H9 (cell line): Measurements from ENCODE around the gene IGFBP5. TPM values are rescaled to one million over a fixed set of nuclear protein-coding genes. Genes with fewer than 3 reads are reported as not detected.

Experiments
- DNase-seq: peaks from one replicate; pipeline ENCODE4 v3.0.0-alpha.2; 2017
- H2AFZ ChIP-seq: one replicate; pipeline ENCODE4 v1.6.1; 2013; ENCODE audit warnings: mild to moderate bottlenecking, low read length, control low read depth, moderate library complexity
- H2AK5ac ChIP-seq: 2 replicates; pipeline ENCODE4 v1.6.1; 2013; ENCODE audit warnings: low read length, control low read depth, mixed read lengths; ENCODE audit not compliant: insufficient read length
- H2BK120ac ChIP-seq: one replicate; pipeline ENCODE4 v1.6.1; 2013; ENCODE audit warnings: low read depth, mild to moderate bottlenecking, low read length, control low read depth, inconsistent platforms; ENCODE audit not compliant: poor library complexity, severe bottlenecking
- H2BK12ac ChIP-seq: 2 replicates; pipeline ENCODE4 v1.6.1; 2013; ENCODE audit warnings: low read length, control low read depth, mixed read lengths, low read depth; ENCODE audit not compliant: insufficient read length
- H2BK15ac ChIP-seq: 2 replicates; pipeline ENCODE4 v1.6.1; 2013; ENCODE audit warnings: low read depth, low read length, control low read depth
- H2BK20ac ChIP-seq: one replicate; pipeline ENCODE4 v1.6.1; 2013; ENCODE audit warnings: low read depth, mild to moderate bottlenecking, low read length, control low read depth, inconsistent platforms; ENCODE audit not compliant: poor library complexity, severe bottlenecking
- H2BK5ac ChIP-seq: 2 replicates; pipeline ENCODE4 v1.6.1; 2013; ENCODE audit warnings: low read length, control low read depth, mixed read lengths; ENCODE audit not compliant: insufficient read length
- H3K14ac ChIP-seq: 2 replicates; pipeline ENCODE4 v1.6.1; 2013; ENCODE audit warnings: low read length, control low read depth; ENCODE audit not compliant: insufficient read depth
- H3K18ac ChIP-seq: 2 replicates; pipeline ENCODE4 v1.6.1; 2013; ENCODE audit warnings: low read depth, mild to moderate bottlenecking, mixed read lengths, low read length, control low read depth; ENCODE audit not compliant: insufficient read length
- H3K23ac ChIP-seq: 2 replicates; pipeline ENCODE4 v1.6.1; 2013; ENCODE audit warnings: low read length, control low read depth, mixed read lengths, low read depth; ENCODE audit not compliant: insufficient read length
- H3K23me2 ChIP-seq: 2 replicates; pipeline ENCODE4 v1.6.1; 2013; ENCODE audit warnings: low read depth, mild to moderate bottlenecking, mixed read lengths, low read length, control low read depth; ENCODE audit not compliant: insufficient read length, poor library complexity, severe bottlenecking
- H3K27ac ChIP-seq: 2 replicates; pipeline ENCODE4 v1.5.1; 2013; ENCODE audit warnings: low read length, control low read depth, mixed read lengths, low read depth; ENCODE audit not compliant: insufficient read length
- H3K27me3 ChIP-seq: 2 replicates; pipeline ENCODE4 v1.6.1; 2013; ENCODE audit warnings: low read length, control low read depth, inconsistent platforms; ENCODE audit not compliant: insufficient read depth
- H3K4ac ChIP-seq: 2 replicates; pipeline ENCODE4 v1.6.1; 2013; ENCODE audit warnings: low read depth, mild to moderate bottlenecking, control low read depth, inconsistent platforms, low read length, moderate library complexity
- H3K4me1 ChIP-seq: 2 replicates; pipeline ENCODE4 v1.6.1; 2013; ENCODE audit warnings: low read length, control low read depth, inconsistent platforms; ENCODE audit not compliant: insufficient read depth
- H3K4me2 ChIP-seq: 2 replicates; pipeline ENCODE4 v1.6.1; 2013; ENCODE audit warnings: low read length, control low read depth, mixed read lengths; ENCODE audit not compliant: insufficient read length, insufficient read depth
- H3K56ac ChIP-seq: 2 replicates; pipeline ENCODE4 v1.6.1; 2013; ENCODE audit warnings: low read depth, mild to moderate bottlenecking, mixed read lengths, low read length, control low read depth; ENCODE audit not compliant: insufficient read length
- H3K79me1 ChIP-seq: 2 replicates; pipeline ENCODE4 v1.6.1; 2013; ENCODE audit warnings: low read depth, mild to moderate bottlenecking, moderate library complexity, low read length, control low read depth, inconsistent platforms; ENCODE audit not compliant: insufficient read depth, poor library complexity, severe bottlenecking
- H3K79me2 ChIP-seq: 2 replicates; pipeline ENCODE4 v1.6.1; 2013; ENCODE audit warnings: low read length, control low read depth, inconsistent platforms; ENCODE audit not compliant: insufficient read depth
- H3K9ac ChIP-seq: 2 replicates; pipeline ENCODE4 v1.6.1; 2013; ENCODE audit warnings: low read length, control low read depth, mixed read lengths; ENCODE audit not compliant: insufficient read length; ENCODE audit errors: extremely low read depth
- H3K9me3 ChIP-seq: one replicate; pipeline ENCODE4 v1.6.1; 2013; ENCODE audit warnings: low read depth, low read length, inconsistent platforms; ENCODE audit not compliant: control insufficient read depth
- H3T11ph ChIP-seq: one replicate; pipeline ENCODE4 v1.6.1; 2013; ENCODE audit warnings: mild to moderate bottlenecking, low read length, control low read depth, inconsistent platforms
- H4K20me1 ChIP-seq: one replicate; pipeline ENCODE4 v1.6.1; 2013; ENCODE audit not compliant: control insufficient read depth, insufficient read length, insufficient read depth
- H4K5ac ChIP-seq: 2 replicates; pipeline ENCODE4 v1.6.1; 2013; ENCODE audit warnings: low read depth, mild to moderate bottlenecking, mixed read lengths, low read length, control low read depth; ENCODE audit not compliant: insufficient read length
- H4K8ac ChIP-seq: replicated peaks from 2 replicates; pipeline ENCODE4 v1.6.1; 2013; ENCODE audit warnings: low read length, control low read depth, mixed read lengths, low read depth; ENCODE audit not compliant: insufficient read length
- H4K91ac ChIP-seq: 2 replicates; pipeline ENCODE4 v1.6.1; 2013; ENCODE audit warnings: low read depth, mild to moderate bottlenecking, moderate library complexity, mixed read lengths, low read length, control low read depth; ENCODE audit not compliant: insufficient read length
- H3K27ac Mint-ChIP-seq, 3 experiments: 2 replicates in 2 of 3; 3 replicates in 1 of 3; pipeline ENCODE4 v1.8.0; 2020 to 2021; ENCODE audit warnings: mixed read lengths in 3 of 3, mild to moderate bottlenecking in 1 of 3, moderate library complexity in 1 of 3
- H3K27me3 Mint-ChIP-seq: 2 replicates; pipeline ENCODE4 v1.8.0; 2021; ENCODE audit warnings: low read depth, mild to moderate bottlenecking, moderate library complexity, mixed read lengths
- H3K36me3 Mint-ChIP-seq, 3 experiments: 2 replicates in 2 of 3; 3 replicates in 1 of 3; pipeline ENCODE4 v1.8.0; 2020 to 2021; ENCODE audit warnings: low read depth in 3 of 3, mixed read lengths in 3 of 3; ENCODE audit not compliant: insufficient read depth in 1 of 3
- H3K4me1 Mint-ChIP-seq, 2 experiments: 2 replicates each; pipeline ENCODE4 v1.8.0; 2020; ENCODE audit warnings: mixed read lengths in 2 of 2
- H3K4me3 Mint-ChIP-seq, 2 experiments: 2 replicates in 1 of 2; 3 replicates in 1 of 2; pipeline ENCODE4 v1.8.0; 2020 to 2021; ENCODE audit warnings: mild to moderate bottlenecking in 2 of 2, mixed read lengths in 2 of 2, moderate library complexity in 1 of 2
- H3K9me3 Mint-ChIP-seq, 2 experiments: 2 replicates in 1 of 2; 3 replicates in 1 of 2; pipeline ENCODE4 v1.8.0; 2020; ENCODE audit warnings: mild to moderate bottlenecking in 2 of 2, mixed read lengths in 2 of 2, moderate library complexity in 1 of 2
- WGBS: extraction: QIAGEN DNeasy Blood & Tissue Kit; methylation state at CpG from one replicate; pipeline ENCODE4 v1.1.7; 2013; ENCODE audit warnings: missing lambda C conversion rate, low lambda C conversion rate, mixed read lengths; ENCODE audit not compliant: insufficient read length; ENCODE audit errors: extremely low coverage; 5-methylcytosine and 5-hydroxymethylcytosine counted together
- total RNA-seq: library from RNA; stranded (reverse); gene quantifications from 2 replicates; pipeline ENCODE4 v1.2.1, GENCODE V29; 2021
- TF ChIP-seq, protein P1 (sequence below): fragments of 200-600 bp; sonication (generic); conservative IDR thresholded peaks from 3 replicates; pipeline ENCODE4 v1.8.0; 2021; ENCODE audit warnings: antibody characterized with exemption, mild to moderate bottlenecking

Gene IGFBP5
- total RNA-seq, 1 experiment from 2014 or later: 0.90 TPM

DNA sequence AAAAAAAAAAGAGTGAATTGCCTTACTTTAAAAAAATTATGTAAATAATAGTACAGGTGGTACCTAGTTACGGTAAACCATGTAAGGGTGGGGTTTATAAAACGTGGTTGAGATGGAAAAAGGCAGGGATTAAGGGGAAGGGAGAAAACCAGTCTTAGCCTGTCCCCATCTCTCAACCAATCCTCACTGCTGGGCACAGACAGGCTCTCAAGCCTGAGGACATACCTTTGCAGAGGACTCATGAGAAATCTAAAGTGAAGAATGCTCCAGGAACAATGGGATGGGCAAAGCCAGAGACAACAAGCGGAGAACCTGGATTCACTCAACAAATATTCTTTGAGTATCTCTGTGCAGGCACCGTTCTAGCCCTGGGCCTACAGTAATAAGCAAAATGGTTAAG lies 65.6 kb downstream of the IGFBP5 start:
- Mint-ChIP-seq H3K27me3 (peaks cover 23% of the 10 kb centered on the region), H3K9me3 (peaks cover 0 to 3% of the 10 kb centered on the region in 2 experiments; a peak in 1 of 5 replicates), H3K4me1 (peaks cover 36 to 41% of the 10 kb centered on the region in 2 experiments), H3K27ac (no peak overlapping the region), H3K36me3 (peaks cover 0 to 7% (median 0%) of the 10 kb centered on the region in 3 experiments; a peak in 2 of 7 replicates), H3K4me3 (no peak overlapping the region)
- Histone ChIP-seq H3K18ac (no peak overlapping the region), H3T11ph (no peak overlapping the region), H3K9me3 (no peaks in the 10 kb centered on the region), H3K23ac (no peak overlapping the region), H4K8ac (no peak overlapping the region), H4K5ac (no peak overlapping the region), H4K91ac (no peak overlapping the region), H3K4me2 (no peak overlapping the region), H2BK120ac (no peak overlapping the region), H3K4me1 (no peaks in the 10 kb centered on the region; the same call in 1 of the 2 replicates), H2AFZ (no peak overlapping the region), H3K14ac (no peak overlapping the region), H2AK5ac (no peak overlapping the region), H2BK5ac (no peak overlapping the region), H3K23me2 (peaks cover 18% of the 10 kb centered on the region), H4K20me1 (no peaks in the 10 kb centered on the region), H3K56ac (no peak overlapping the region), H3K79me1 (peaks cover 3% of the 10 kb centered on the region), H2BK15ac (no peak overlapping the region), H2BK20ac (no peak overlapping the region), H3K4ac (no peak overlapping the region), H3K9ac (no peak overlapping the region), H3K27ac (no peak overlapping the region), H3K79me2 (peaks cover 9% of the 10 kb centered on the region; the same call in 1 of the 2 replicates), H2BK12ac (no peak overlapping the region), H3K27me3 (no peaks in the 10 kb centered on the region)
- TF ChIP-seq, protein P1, sequence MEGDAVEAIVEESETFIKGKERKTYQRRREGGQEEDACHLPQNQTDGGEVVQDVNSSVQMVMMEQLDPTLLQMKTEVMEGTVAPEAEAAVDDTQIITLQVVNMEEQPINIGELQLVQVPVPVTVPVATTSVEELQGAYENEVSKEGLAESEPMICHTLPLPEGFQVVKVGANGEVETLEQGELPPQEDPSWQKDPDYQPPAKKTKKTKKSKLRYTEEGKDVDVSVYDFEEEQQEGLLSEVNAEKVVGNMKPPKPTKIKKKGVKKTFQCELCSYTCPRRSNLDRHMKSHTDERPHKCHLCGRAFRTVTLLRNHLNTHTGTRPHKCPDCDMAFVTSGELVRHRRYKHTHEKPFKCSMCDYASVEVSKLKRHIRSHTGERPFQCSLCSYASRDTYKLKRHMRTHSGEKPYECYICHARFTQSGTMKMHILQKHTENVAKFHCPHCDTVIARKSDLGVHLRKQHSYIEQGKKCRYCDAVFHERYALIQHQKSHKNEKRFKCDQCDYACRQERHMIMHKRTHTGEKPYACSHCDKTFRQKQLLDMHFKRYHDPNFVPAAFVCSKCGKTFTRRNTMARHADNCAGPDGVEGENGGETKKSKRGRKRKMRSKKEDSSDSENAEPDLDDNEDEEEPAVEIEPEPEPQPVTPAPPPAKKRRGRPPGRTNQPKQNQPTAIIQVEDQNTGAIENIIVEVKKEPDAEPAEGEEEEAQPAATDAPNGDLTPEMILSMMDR: no peak
- WGBS: 100% methylated on average over 2 of the region's 4 CpGs
- DNase-seq: no peak
